Measurements from ENCODE around the gene IL20. TPM values are rescaled to one million over a fixed set of nuclear protein-coding genes. Genes with fewer than 3 reads are reported as not detected.

IL20 gene, protein sequence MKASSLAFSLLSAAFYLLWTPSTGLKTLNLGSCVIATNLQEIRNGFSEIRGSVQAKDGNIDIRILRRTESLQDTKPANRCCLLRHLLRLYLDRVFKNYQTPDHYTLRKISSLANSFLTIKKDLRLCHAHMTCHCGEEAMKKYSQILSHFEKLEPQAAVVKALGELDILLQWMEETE
- not detected in 5 replicates for total RNA-seq (2022; extraction: Qiagen RNA extraction; ENCODE audit: low read depth)

GRCh38 chr1:206864939-206865671 is at the start of gene IL20:
Gene IL20 (plus strand): TSS chr1:206865623. CDS start chr1:206865853, 230 bp downstream.

DNA sequence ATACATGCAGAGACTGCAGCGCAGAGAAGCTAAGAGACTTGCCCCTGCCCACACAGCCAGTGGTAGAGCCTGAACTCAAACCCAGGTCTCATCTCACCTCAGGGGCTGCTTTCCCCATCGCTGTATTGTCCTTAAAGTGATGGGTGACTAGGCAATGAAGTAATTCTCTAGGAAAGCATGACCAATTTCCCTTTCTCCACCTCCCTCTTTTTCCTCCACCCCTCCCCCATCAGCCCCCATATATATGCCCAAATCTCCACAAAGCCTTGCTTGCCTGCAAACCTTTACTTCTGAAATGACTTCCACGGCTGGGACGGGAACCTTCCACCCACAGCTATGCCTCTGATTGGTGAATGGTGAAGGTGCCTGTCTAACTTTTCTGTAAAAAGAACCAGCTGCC is 31.8 kb downstream of the IL20 start, which contains the start of gene IL24:
Gene IL24 (plus strand): TSS at position 269 of the 400 bp plus-strand sequence. CDS start 390 bp downstream, outside the sequence.

Other genes with a start within 250 kb of the IL20 start
- 8.1 to 10.1 TPM (median 9.3 TPM) in 5 replicates for gene DYRK3, start 230.1 kb upstream of the IL20 start, total RNA-seq (2022; extraction: Qiagen RNA extraction; ENCODE audit: low read depth)
- 58.7 to 81.1 TPM (median 72.4 TPM) in 5 replicates for gene MAPKAPK2, start 180.7 kb upstream of the IL20 start, total RNA-seq (2022; extraction: Qiagen RNA extraction; ENCODE audit: low read depth)
- not detected in 5 replicates for gene IL19, start 94.8 kb upstream of the IL20 start, total RNA-seq (2022; extraction: Qiagen RNA extraction; ENCODE audit: low read depth)
- gene IL10, start 93.1 kb upstream of the IL20 start, total RNA-seq (2022; extraction: Qiagen RNA extraction; ENCODE audit: low read depth): not detected in 5 replicates
- 0.27 to 0.42 TPM (median 0.32 TPM) in 5 replicates for gene IL24, start 31.8 kb downstream of the IL20 start, total RNA-seq (2022; extraction: Qiagen RNA extraction; ENCODE audit: low read depth)
- 4.5 to 7.0 TPM (median 4.8 TPM) in 5 replicates for gene FCMR, start 56.3 kb downstream of the IL20 start, total RNA-seq (2022; extraction: Qiagen RNA extraction; ENCODE audit: low read depth)
- not detected in 5 replicates for gene PIGR, start 80.8 kb downstream of the IL20 start, total RNA-seq (2022; extraction: Qiagen RNA extraction; ENCODE audit: low read depth)
- 0.14 TPM in 1 of 5 replicates, not detected in the others for gene FCAMR, start 104.8 kb downstream of the IL20 start, total RNA-seq (2022; extraction: Qiagen RNA extraction; ENCODE audit: low read depth)
- 3.6 to 7.4 TPM (median 5.8 TPM) in 5 replicates for gene C1orf116, start 167.1 kb downstream of the IL20 start, total RNA-seq (2022; extraction: Qiagen RNA extraction; ENCODE audit: low read depth)
- 2.9 to 8.4 TPM (median 7.4 TPM) in 5 replicates for gene YOD1, start 185.6 kb downstream of the IL20 start, total RNA-seq (2022; extraction: Qiagen RNA extraction; ENCODE audit: low read depth)
- gene PFKFB2, start 187.7 kb downstream of the IL20 start, total RNA-seq (2022; extraction: Qiagen RNA extraction; ENCODE audit: low read depth): 4.6 to 7.3 TPM (median 6.4 TPM) in 5 replicates
- 1.2 to 2.1 TPM (median 1.6 TPM) in 5 replicates for gene C4BPB, start 223.2 kb downstream of the IL20 start, total RNA-seq (2022; extraction: Qiagen RNA extraction; ENCODE audit: low read depth)
- 0.33 to 0.86 TPM (median 0.78 TPM) in 5 replicates for gene C4BPA, start 238.6 kb downstream of the IL20 start, total RNA-seq (2022; extraction: Qiagen RNA extraction; ENCODE audit: low read depth)

All from A549 treated with ZK216348 at 1 μM for 4 hours (cell line).